Neuronal stem cell (in vitro differentiated cells): ENCODE results near the gene MTF1.
"Not testable (repeated sequence)": the region's sequence is repeated elsewhere in the genome, so short reads cannot be mapped to it uniquely, and the experiment has no call there.

Experiments
- DNase-seq: peaks from one replicate; pipeline ENCODE4 v3.0.0-alpha.2; 2013; ENCODE audit warnings: low spot score
- H2AFZ ChIP-seq: one replicate; pipeline ENCODE4 v1.6.1; 2013; ENCODE audit warnings: mild to moderate bottlenecking, low read length, inconsistent platforms
- H2AK5ac ChIP-seq: 2 replicates; pipeline ENCODE4 v1.6.1; 2013; ENCODE audit warnings: low read depth, mild to moderate bottlenecking, inconsistent platforms, low read length, moderate library complexity, mixed read lengths
- H2BK120ac ChIP-seq: 2 replicates; pipeline ENCODE4 v1.6.1; 2013; ENCODE audit warnings: low read depth, mild to moderate bottlenecking, inconsistent platforms, low read length, moderate library complexity, mixed read lengths
- H2BK12ac ChIP-seq: one replicate; pipeline ENCODE4 v1.6.1; 2013; ENCODE audit warnings: low read length, inconsistent platforms
- H2BK15ac ChIP-seq: 2 replicates; pipeline ENCODE4 v1.6.1; 2013; ENCODE audit warnings: mild to moderate bottlenecking, low read length, inconsistent platforms, mixed read lengths
- H2BK5ac ChIP-seq: one replicate; pipeline ENCODE4 v1.6.1; 2013; ENCODE audit warnings: inconsistent platforms, mild to moderate bottlenecking, low read length, moderate library complexity
- H3K14ac ChIP-seq: one replicate; pipeline ENCODE4 v1.6.1; 2013; ENCODE audit warnings: low read length, inconsistent platforms
- H3K18ac ChIP-seq: 2 replicates; pipeline ENCODE4 v1.6.1; 2013; ENCODE audit warnings: low read length, inconsistent platforms
- H3K23ac ChIP-seq: 2 replicates; pipeline ENCODE4 v1.6.1; 2013; ENCODE audit warnings: low read depth, mild to moderate bottlenecking, mixed read lengths, low read length, inconsistent platforms; ENCODE audit not compliant: poor library complexity
- H3K27ac ChIP-seq: replicated peaks from 3 replicates; pipeline ENCODE4 v1.5.1; 2013; ENCODE audit warnings: low read length, inconsistent platforms
- H3K27me3 ChIP-seq, 3 experiments: 2 replicates each; pipeline ENCODE4 v1.6.1; 2013; ENCODE audit warnings: low read length in 3 of 3, mild to moderate bottlenecking in 2 of 3, inconsistent platforms in 1 of 3, low read depth in 1 of 3, mixed read lengths in 1 of 3, moderate library complexity in 1 of 3; ENCODE audit not compliant: control insufficient read depth in 3 of 3, insufficient read depth in 3 of 3
- H3K36me3 ChIP-seq, 2 donors: replicated peaks in 1 of 2; 2 replicates each; pipeline ENCODE4 v1.6.1; 2013; ENCODE audit warnings: low read length in 2 of 2; ENCODE audit not compliant: control insufficient read depth in 2 of 2, insufficient read depth in 2 of 2
- H3K4ac ChIP-seq: 2 replicates; pipeline ENCODE4 v1.6.1; 2013; ENCODE audit warnings: inconsistent platforms, mild to moderate bottlenecking, low read length, moderate library complexity
- H3K4me1 ChIP-seq, 2 donors: 1 replicate in 1 of 2; 2 replicates in 1 of 2; pipeline ENCODE4 v1.6.1; 2013; ENCODE audit warnings: low read length in 2 of 2, low read depth in 1 of 2; ENCODE audit not compliant: control insufficient read depth in 2 of 2, insufficient read depth in 1 of 2
- H3K4me2 ChIP-seq: one replicate; pipeline ENCODE4 v1.6.1; 2013; ENCODE audit warnings: mild to moderate bottlenecking, low read length, inconsistent platforms; ENCODE audit not compliant: insufficient read depth, poor library complexity, severe bottlenecking
- H3K4me3 ChIP-seq, 2 donors: 2 replicates each; pipeline ENCODE4 v1.5.1; 2013; ENCODE audit warnings: low read length in 2 of 2, mild to moderate bottlenecking in 2 of 2, inconsistent platforms in 1 of 2, moderate library complexity in 1 of 2
- H3K79me1 ChIP-seq: one replicate; pipeline ENCODE4 v1.6.1; 2013; ENCODE audit warnings: low read depth, mild to moderate bottlenecking, inconsistent platforms, low read length, moderate library complexity
- H3K9ac ChIP-seq: one replicate; pipeline ENCODE4 v1.6.1; 2013; ENCODE audit warnings: mild to moderate bottlenecking, low read depth, low read length, inconsistent platforms; ENCODE audit not compliant: poor library complexity
- H3K9me3 ChIP-seq, 2 donors: replicated peaks in 1 of 2; 2 replicates each; pipeline versions ENCODE3 to v1.6.1; 2013; ENCODE audit warnings: low read length in 2 of 2, mild to moderate bottlenecking in 2 of 2, inconsistent platforms in 1 of 2, low read depth in 1 of 2, mixed read lengths in 1 of 2, moderate library complexity in 1 of 2; ENCODE audit not compliant: control insufficient read depth in 2 of 2, insufficient read depth in 1 of 2
- H4K8ac ChIP-seq: one replicate; pipeline ENCODE4 v1.6.1; 2013; ENCODE audit warnings: low read depth, mild to moderate bottlenecking, inconsistent platforms, low read length, moderate library complexity
- H4K91ac ChIP-seq: one replicate; pipeline ENCODE4 v1.6.1; 2013; ENCODE audit warnings: low read length, low read depth, mild to moderate bottlenecking, inconsistent platforms; ENCODE audit not compliant: poor library complexity
- whole genome bisulfite sequencing, 2 donors: extraction: QIAGEN DNeasy Blood & Tissue Kit; methylation state at CpG; one replicate each; pipeline ENCODE4 v1.1.7; 2013; ENCODE audit warnings: missing lambda C conversion rate in 2 of 2, mixed read lengths in 1 of 2; ENCODE audit not compliant: insufficient read length in 2 of 2, insufficient replicate concordance in 1 of 2; ENCODE audit errors: extremely low coverage in 2 of 2; 5-methylcytosine and 5-hydroxymethylcytosine counted together

The MTF1 gene

DNA sequence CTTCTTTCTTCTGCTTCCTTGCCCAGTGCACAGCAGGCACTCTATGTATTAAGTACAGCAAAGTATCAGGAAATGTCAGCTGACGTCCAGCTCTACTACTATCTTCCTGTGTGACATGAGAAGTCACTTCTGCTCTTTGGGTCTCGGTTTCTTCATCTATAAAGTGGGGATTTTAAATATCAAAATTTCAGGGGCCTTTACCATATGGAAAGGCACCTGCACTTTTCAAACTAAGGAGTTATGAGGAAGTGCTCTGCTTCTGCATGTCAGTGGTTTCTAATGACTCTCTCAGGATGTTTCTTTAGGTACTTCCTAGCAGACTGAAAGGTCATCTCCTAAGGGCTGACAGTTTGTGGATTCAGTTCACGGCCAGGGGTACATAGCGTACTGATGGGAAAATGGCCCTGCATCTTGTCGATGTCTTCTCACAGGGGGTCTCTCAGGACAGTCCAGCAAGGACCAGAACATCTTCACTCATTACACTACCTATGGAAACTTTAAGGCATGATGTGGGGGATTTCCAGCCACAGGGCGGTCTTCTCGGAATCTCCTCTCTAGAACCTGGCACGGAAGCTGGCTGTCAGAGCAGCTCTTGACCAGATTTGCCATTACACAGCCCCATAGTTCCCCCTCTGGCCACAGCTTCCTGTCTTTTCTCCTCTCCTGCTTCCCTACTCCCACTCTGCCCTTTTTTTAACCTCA, 42.0 kb upstream of the MTF1 start:
- Histone ChIP-seq H2BK15ac (no peak overlapping the region), H2AFZ (no peak overlapping the region), H3K27ac (no peak overlapping the region), H3K36me3 (peaks cover 0 to 4% of the 10 kb centered on the region in 2 donors), H3K9me3 (peaks cover 0 to 15% of the 10 kb centered on the region in 2 donors), H2BK12ac (no peak overlapping the region), H3K18ac (no peak overlapping the region), H3K4me3 (no peak overlapping the region), H4K8ac (no peak overlapping the region), H3K23ac (no peak overlapping the region), H3K4ac (no peak overlapping the region), H2BK5ac (no peak overlapping the region), H3K4me2 (no peak overlapping the region), H2AK5ac (no peak overlapping the region), H3K79me1 (no peaks in the 10 kb centered on the region), H2BK120ac (no peak overlapping the region), H4K91ac (no peak overlapping the region), H3K9ac (no peak overlapping the region), H3K27me3 (no peaks in the 10 kb centered on the region), H3K4me1 (no peaks in the 10 kb centered on the region), H3K14ac (no peak overlapping the region)
- no CpG with 5 or more reads among the region's 8 CpGs for WGBS, 2 donors
- no peak for DNase-seq

DNA sequence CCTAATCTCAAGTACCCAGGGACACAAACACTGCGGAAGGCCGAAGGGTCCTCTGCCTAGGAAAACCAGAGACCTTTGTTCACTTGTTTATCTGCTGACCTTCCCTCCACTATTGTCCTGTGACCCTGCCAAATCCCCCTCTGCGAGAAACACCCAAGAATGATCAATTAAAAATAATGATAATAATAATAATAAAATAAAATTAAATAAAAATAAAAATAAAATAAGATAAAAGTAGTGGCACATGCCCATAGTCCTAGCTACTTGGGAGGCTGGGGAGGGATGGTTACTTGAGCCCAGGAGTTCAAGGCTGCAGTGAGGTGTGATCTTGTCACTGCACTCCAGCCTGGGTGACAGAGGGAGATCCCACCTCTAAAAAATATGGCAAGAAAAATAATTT, 38.2 kb upstream of the MTF1 start:
- not testable (repeated sequence) for H3K4me1 ChIP-seq, H3K4ac ChIP-seq, H4K91ac ChIP-seq, H2AFZ ChIP-seq, H4K8ac ChIP-seq, H3K23ac ChIP-seq, H3K4me3 ChIP-seq, DNase-seq, H3K27ac ChIP-seq, H2AK5ac ChIP-seq, H2BK15ac ChIP-seq, H3K4me2 ChIP-seq, H3K18ac ChIP-seq, H2BK5ac ChIP-seq, H3K79me1 ChIP-seq, H2BK12ac ChIP-seq, H3K9me3 ChIP-seq, H2BK120ac ChIP-seq, H3K9ac ChIP-seq, H3K36me3 ChIP-seq, H3K27me3 ChIP-seq, H3K14ac ChIP-seq
- WGBS, 2 donors: no CpG with 5 or more reads among the region's 3 CpGs

DNA sequence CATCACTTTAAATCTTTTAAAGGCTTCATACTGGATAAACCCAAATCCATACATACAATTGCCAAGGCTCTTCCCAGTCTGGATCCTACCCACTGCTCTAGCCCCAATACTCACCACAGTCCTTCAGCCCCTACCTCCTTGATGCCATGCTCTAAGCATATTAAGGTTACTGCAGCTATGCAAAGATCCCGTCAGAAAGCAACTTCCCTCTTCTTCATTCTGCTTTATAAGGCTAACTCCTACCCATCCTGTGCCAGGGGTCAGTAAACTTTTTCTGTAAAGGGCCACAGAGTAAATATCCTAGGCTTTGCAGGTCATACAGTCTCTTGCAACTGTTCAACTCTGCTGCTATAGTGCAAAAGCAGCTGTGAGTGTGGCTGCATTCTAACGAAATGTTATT, 34.3 kb upstream of the MTF1 start:
- Histone ChIP-seq H3K9ac (no peak overlapping the region), H3K14ac (no peak overlapping the region), H3K18ac (no peak overlapping the region), H2BK120ac (no peak overlapping the region), H3K4me2 (no peak overlapping the region), H3K4me3 (no peak overlapping the region), H3K79me1 (no peaks in the 10 kb centered on the region), H3K4ac (no peak overlapping the region), H3K9me3 (peaks cover 0 to 2% of the 10 kb centered on the region in 2 donors), H2AK5ac (no peak overlapping the region), H2AFZ (no peak overlapping the region), H3K4me1 (no peaks in the 10 kb centered on the region), H3K27ac (no peak overlapping the region), H2BK15ac (no peak overlapping the region), H3K23ac (no peak overlapping the region), H4K8ac (no peak overlapping the region), H2BK12ac (no peak overlapping the region), H3K36me3 (peaks cover 5 to 20% of the 10 kb centered on the region in 2 donors), H4K91ac (no peak overlapping the region), H2BK5ac (no peak overlapping the region), H3K27me3 (no peaks in the 10 kb centered on the region)
- no CpG with 5 or more reads among the region's 2 CpGs for WGBS, 2 donors
- no peak for DNase-seq

DNA sequence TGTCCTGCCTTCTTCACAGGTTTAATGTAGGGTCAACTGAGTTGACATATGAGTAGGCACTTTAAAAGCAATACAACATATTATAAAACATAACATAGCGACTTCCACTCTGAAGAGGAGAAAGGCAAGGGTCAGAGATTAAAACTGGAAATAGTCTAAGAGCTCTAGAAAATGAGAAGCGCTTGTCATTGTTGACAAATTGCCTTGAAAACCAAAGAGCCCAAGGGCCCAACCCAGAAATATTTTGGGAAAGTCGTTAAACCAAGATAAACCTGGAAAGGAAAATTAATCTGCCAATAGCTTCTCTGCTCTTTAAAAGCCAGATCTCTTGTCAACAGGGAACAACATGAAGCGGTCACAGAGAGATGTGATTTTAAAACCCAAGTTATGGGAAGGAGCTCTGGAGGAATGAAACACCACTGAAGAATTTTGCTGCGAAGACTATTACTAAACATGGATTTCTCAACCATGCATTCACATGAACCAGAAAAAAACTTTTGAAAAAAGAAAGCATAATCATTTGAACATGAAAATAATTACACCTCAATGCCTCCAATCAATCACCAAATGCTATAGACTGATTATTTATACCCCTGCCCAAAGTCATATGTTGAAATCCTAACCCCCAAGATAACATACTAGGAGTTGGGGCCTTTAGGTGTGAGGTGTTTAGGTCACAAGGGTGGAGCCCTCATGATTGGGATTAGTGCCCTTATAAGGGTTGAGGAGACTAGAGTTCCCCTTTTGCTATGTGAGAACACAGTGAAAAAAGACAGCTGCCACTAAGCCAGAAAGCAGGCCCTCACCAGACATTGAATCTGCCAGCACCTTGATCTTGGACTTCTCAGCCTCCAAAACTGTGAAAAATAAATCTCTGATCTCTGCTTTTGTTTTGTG, 33.0 kb upstream of the MTF1 start:
- no peak for DNase-seq
- Histone ChIP-seq H3K4me3 (no peak overlapping the region), H3K23ac (no peak overlapping the region)

More for the DNA sequence above, 33.0 kb upstream of the MTF1 start:
- H2BK15ac ChIP-seq: no peak overlapping the region
- peaks cover 9 to 32% of the 10 kb centered on the region in 2 donors for H3K36me3 ChIP-seq
- no peak overlapping the region for H3K18ac ChIP-seq
- H3K4me2 ChIP-seq: no peak overlapping the region
- H3K9ac ChIP-seq: no peak overlapping the region
- no peak overlapping the region for H2AFZ ChIP-seq
- H3K79me1 ChIP-seq: no peaks in the 10 kb centered on the region
- no peak overlapping the region for H3K4ac ChIP-seq
- no peak overlapping the region for H3K14ac ChIP-seq
- no peak overlapping the region for H4K91ac ChIP-seq
- H2BK12ac ChIP-seq: no peak overlapping the region
- no peak overlapping the region for H4K8ac ChIP-seq
- no peak overlapping the region for H3K27ac ChIP-seq
- WGBS, 2 donors: no CpG with 5 or more reads among the region's 5 CpGs
- no peaks in the 10 kb centered on the region for H3K4me1 ChIP-seq
- no peak overlapping the region for H2BK120ac ChIP-seq
- no peaks in the 10 kb centered on the region for H3K27me3 ChIP-seq
- H3K9me3 ChIP-seq: no peaks in the 10 kb centered on the region
- H2BK5ac ChIP-seq: no peak overlapping the region
- H2AK5ac ChIP-seq: no peak overlapping the region
